ENCODE results near the gene PRRG1. TPM values are rescaled to one million over a fixed set of nuclear protein-coding genes. Genes with fewer than 3 reads are reported as not detected.

The PRRG1 gene
- total RNA-seq, 1 experiment from 2014 or later, result 12.8 TPM

GRCh38 chrX:37330642-37331041 lies 18.5 kb upstream of the PRRG1 start:
- no peaks in the 10 kb centered on the region for H3K9me3 ChIP-seq (ENCODE audit: low read length)
- ChIA-PET POLR2A (ENCODE audit: unreplicated experiment) (no interaction called here), CTCF (no interaction called here)
- TF ChIP-seq EZH2phosphoT487 (IDR thresholded peaks at IDR 0.05; ENCODE audit: borderline replicate concordance, low read length) (no peak), EZH2 (IDR thresholded peaks at IDR 0.05; ENCODE audit: low read length, unreplicated experiment) (no peak)
- BruUV-seq (replicated peaks), result no TSS peak
- no peak for DNase-seq
- H3F3A ChIP-seq (ENCODE audit: low read length, unreplicated experiment), result no peaks in the 10 kb centered on the region
- no peak overlapping the region for H3K9ac ChIP-seq (ENCODE audit: low read length)
- no peak overlapping the region for H3K27ac ChIP-seq (ENCODE audit: low read length)
- H3K9me2 ChIP-seq (replicated peaks; ENCODE audit: low read length), result no peaks in the 10 kb centered on the region
- H3K27me3 ChIP-seq (ENCODE audit: low read length), result no peaks in the 10 kb centered on the region
- no peak overlapping the region for H2AFZ ChIP-seq (ENCODE audit: low read length)
- no peak for ATAC-seq
- H3K4me1 ChIP-seq (ENCODE audit: insufficient read depth, low read length), result no peaks in the 10 kb centered on the region
- H4K20me1 ChIP-seq (ENCODE audit: low read length), result no peaks in the 10 kb centered on the region
- intact Hi-C loops (cut with micrococcal nuclease), result no loop called here
- H3K4me3 ChIP-seq (ENCODE audit: low read length), result no peak overlapping the region
- no peak overlapping the region for H3K4me2 ChIP-seq (ENCODE audit: low read length)
- H3K36me3 ChIP-seq (ENCODE audit: low read depth, low read length), result no peaks in the 10 kb centered on the region
- no peaks in the 10 kb centered on the region for H3K79me2 ChIP-seq (ENCODE audit: low read length)

- DNase-seq (no peak), ATAC-seq (no peak)
- Histone ChIP-seq H3K27ac (ENCODE audit: low read length) (no peak overlapping the region), H3K36me3 (ENCODE audit: low read depth, low read length) (no peaks in the 10 kb centered on the region), H3K9me3 (ENCODE audit: low read length) (no peaks in the 10 kb centered on the region), H3K9me2 (replicated peaks; ENCODE audit: low read length) (no peaks in the 10 kb centered on the region), H2AFZ (ENCODE audit: low read length) (no peak overlapping the region), H3K27me3 (ENCODE audit: low read length) (no peaks in the 10 kb centered on the region), H4K20me1 (ENCODE audit: low read length) (no peaks in the 10 kb centered on the region), H3K4me3 (ENCODE audit: low read length) (no peak overlapping the region), H3F3A (ENCODE audit: low read length, unreplicated experiment) (no peaks in the 10 kb centered on the region), H3K4me2 (ENCODE audit: low read length) (no peak overlapping the region), H3K4me1 (ENCODE audit: insufficient read depth, low read length) (no peaks in the 10 kb centered on the region), H3K9ac (ENCODE audit: low read length) (no peak overlapping the region), H3K79me2 (ENCODE audit: low read length) (no peaks in the 10 kb centered on the region)
- ChIA-PET POLR2A (ENCODE audit: unreplicated experiment) (no interaction called here), CTCF (no interaction called here)
- TF ChIP-seq EZH2phosphoT487 (IDR thresholded peaks at IDR 0.05; ENCODE audit: borderline replicate concordance, low read length) (no peak), EZH2 (IDR thresholded peaks at IDR 0.05; ENCODE audit: low read length, unreplicated experiment) (no peak), CTCF (conservative IDR thresholded peaks at IDR 0.05; ENCODE audit: low read depth, low read length) (no peak)
- no TSS peak for BruUV-seq (replicated peaks)
- intact Hi-C loops (cut with micrococcal nuclease), result no loop called here
These were observed 17.6 kb upstream of the PRRG1 start for GRCh38 chrX:37331546-37331945.

GRCh38 chrX:37332055-37332454 lies 17.1 kb upstream of the PRRG1 start:
- H3K9me3 ChIP-seq (ENCODE audit: low read length), result no peaks in the 10 kb centered on the region
- no peak overlapping the region for H3K9ac ChIP-seq (ENCODE audit: low read length)
- H3K4me1 ChIP-seq (ENCODE audit: insufficient read depth, low read length), result no peaks in the 10 kb centered on the region
- no peak overlapping the region for H3K4me3 ChIP-seq (ENCODE audit: low read length)
- ATAC-seq (no peak), DNase-seq (no peak)
- H3K27me3 ChIP-seq (ENCODE audit: low read length), result no peaks in the 10 kb centered on the region
- no TSS peak for BruUV-seq (replicated peaks)
- H3F3A ChIP-seq (ENCODE audit: low read length, unreplicated experiment), result no peaks in the 10 kb centered on the region
- H3K9me2 ChIP-seq (replicated peaks; ENCODE audit: low read length), result no peaks in the 10 kb centered on the region
- no peak overlapping the region for H3K27ac ChIP-seq (ENCODE audit: low read length)
- no peak overlapping the region for H3K4me2 ChIP-seq (ENCODE audit: low read length)
- intact Hi-C loops (cut with micrococcal nuclease), result no loop called here
- no peaks in the 10 kb centered on the region for H3K36me3 ChIP-seq (ENCODE audit: low read depth, low read length)
- H2AFZ ChIP-seq (ENCODE audit: low read length), result no peak overlapping the region
- H3K79me2 ChIP-seq (ENCODE audit: low read length), result no peaks in the 10 kb centered on the region
- POLR2A ChIA-PET (ENCODE audit: unreplicated experiment), result no interaction called here
- TF ChIP-seq EZH2 (IDR thresholded peaks at IDR 0.05; ENCODE audit: low read length, unreplicated experiment), result no peak
- no peak for TF ChIP-seq CTCF (conservative IDR thresholded peaks at IDR 0.05; ENCODE audit: low read depth, low read length)
- no peak for TF ChIP-seq EZH2phosphoT487 (IDR thresholded peaks at IDR 0.05; ENCODE audit: borderline replicate concordance, low read length)
- CTCF ChIA-PET, result no interaction called here
- H4K20me1 ChIP-seq (ENCODE audit: low read length), result no peaks in the 10 kb centered on the region

All from PC-3 (cell line).